H9 (cell line): ENCODE results near the gene DMRTB1. TPM values are rescaled to one million over a fixed set of nuclear protein-coding genes. Genes with fewer than 3 reads are reported as not detected.

Source experiments
- DNase-seq: peaks from one replicate; pipeline ENCODE4 v3.0.0-alpha.2; 2017
- H2AFZ ChIP-seq: one replicate; pipeline ENCODE4 v1.6.1; 2013; ENCODE audit warnings: mild to moderate bottlenecking, low read length, control low read depth, moderate library complexity
- H2AK5ac ChIP-seq: 2 replicates; pipeline ENCODE4 v1.6.1; 2013; ENCODE audit warnings: low read length, control low read depth, mixed read lengths; ENCODE audit not compliant: insufficient read length
- H2BK120ac ChIP-seq: one replicate; pipeline ENCODE4 v1.6.1; 2013; ENCODE audit warnings: low read depth, mild to moderate bottlenecking, low read length, control low read depth, inconsistent platforms; ENCODE audit not compliant: poor library complexity, severe bottlenecking
- H2BK12ac ChIP-seq: 2 replicates; pipeline ENCODE4 v1.6.1; 2013; ENCODE audit warnings: low read length, control low read depth, mixed read lengths, low read depth; ENCODE audit not compliant: insufficient read length
- H2BK15ac ChIP-seq: 2 replicates; pipeline ENCODE4 v1.6.1; 2013; ENCODE audit warnings: low read depth, low read length, control low read depth
- H2BK20ac ChIP-seq: one replicate; pipeline ENCODE4 v1.6.1; 2013; ENCODE audit warnings: low read depth, mild to moderate bottlenecking, low read length, control low read depth, inconsistent platforms; ENCODE audit not compliant: poor library complexity, severe bottlenecking
- H2BK5ac ChIP-seq: 2 replicates; pipeline ENCODE4 v1.6.1; 2013; ENCODE audit warnings: low read length, control low read depth, mixed read lengths; ENCODE audit not compliant: insufficient read length
- H3K14ac ChIP-seq: 2 replicates; pipeline ENCODE4 v1.6.1; 2013; ENCODE audit warnings: low read length, control low read depth; ENCODE audit not compliant: insufficient read depth
- H3K18ac ChIP-seq: 2 replicates; pipeline ENCODE4 v1.6.1; 2013; ENCODE audit warnings: low read depth, mild to moderate bottlenecking, mixed read lengths, low read length, control low read depth; ENCODE audit not compliant: insufficient read length
- H3K23ac ChIP-seq: 2 replicates; pipeline ENCODE4 v1.6.1; 2013; ENCODE audit warnings: low read length, control low read depth, mixed read lengths, low read depth; ENCODE audit not compliant: insufficient read length
- H3K23me2 ChIP-seq: 2 replicates; pipeline ENCODE4 v1.6.1; 2013; ENCODE audit warnings: low read depth, mild to moderate bottlenecking, mixed read lengths, low read length, control low read depth; ENCODE audit not compliant: insufficient read length, poor library complexity, severe bottlenecking
- H3K27ac ChIP-seq: 2 replicates; pipeline ENCODE4 v1.5.1; 2013; ENCODE audit warnings: low read length, control low read depth, mixed read lengths, low read depth; ENCODE audit not compliant: insufficient read length
- H3K27me3 ChIP-seq: 2 replicates; pipeline ENCODE4 v1.6.1; 2013; ENCODE audit warnings: low read length, control low read depth, inconsistent platforms; ENCODE audit not compliant: insufficient read depth
- H3K4ac ChIP-seq: 2 replicates; pipeline ENCODE4 v1.6.1; 2013; ENCODE audit warnings: low read depth, mild to moderate bottlenecking, control low read depth, inconsistent platforms, low read length, moderate library complexity
- H3K4me1 ChIP-seq: 2 replicates; pipeline ENCODE4 v1.6.1; 2013; ENCODE audit warnings: low read length, control low read depth, inconsistent platforms; ENCODE audit not compliant: insufficient read depth
- H3K4me2 ChIP-seq: 2 replicates; pipeline ENCODE4 v1.6.1; 2013; ENCODE audit warnings: low read length, control low read depth, mixed read lengths; ENCODE audit not compliant: insufficient read length, insufficient read depth
- H3K56ac ChIP-seq: 2 replicates; pipeline ENCODE4 v1.6.1; 2013; ENCODE audit warnings: low read depth, mild to moderate bottlenecking, mixed read lengths, low read length, control low read depth; ENCODE audit not compliant: insufficient read length
- H3K79me1 ChIP-seq: 2 replicates; pipeline ENCODE4 v1.6.1; 2013; ENCODE audit warnings: low read depth, mild to moderate bottlenecking, moderate library complexity, low read length, control low read depth, inconsistent platforms; ENCODE audit not compliant: insufficient read depth, poor library complexity, severe bottlenecking
- H3K79me2 ChIP-seq: 2 replicates; pipeline ENCODE4 v1.6.1; 2013; ENCODE audit warnings: low read length, control low read depth, inconsistent platforms; ENCODE audit not compliant: insufficient read depth
- H3K9ac ChIP-seq: 2 replicates; pipeline ENCODE4 v1.6.1; 2013; ENCODE audit warnings: low read length, control low read depth, mixed read lengths; ENCODE audit not compliant: insufficient read length; ENCODE audit errors: extremely low read depth
- H3K9me3 ChIP-seq: one replicate; pipeline ENCODE4 v1.6.1; 2013; ENCODE audit warnings: low read depth, low read length, inconsistent platforms; ENCODE audit not compliant: control insufficient read depth
- H3T11ph ChIP-seq: one replicate; pipeline ENCODE4 v1.6.1; 2013; ENCODE audit warnings: mild to moderate bottlenecking, low read length, control low read depth, inconsistent platforms
- H4K20me1 ChIP-seq: one replicate; pipeline ENCODE4 v1.6.1; 2013; ENCODE audit not compliant: control insufficient read depth, insufficient read length, insufficient read depth
- H4K5ac ChIP-seq: 2 replicates; pipeline ENCODE4 v1.6.1; 2013; ENCODE audit warnings: low read depth, mild to moderate bottlenecking, mixed read lengths, low read length, control low read depth; ENCODE audit not compliant: insufficient read length
- H4K8ac ChIP-seq: replicated peaks from 2 replicates; pipeline ENCODE4 v1.6.1; 2013; ENCODE audit warnings: low read length, control low read depth, mixed read lengths, low read depth; ENCODE audit not compliant: insufficient read length
- H4K91ac ChIP-seq: 2 replicates; pipeline ENCODE4 v1.6.1; 2013; ENCODE audit warnings: low read depth, mild to moderate bottlenecking, moderate library complexity, mixed read lengths, low read length, control low read depth; ENCODE audit not compliant: insufficient read length
- H3K27ac Mint-ChIP-seq, 3 experiments: 2 replicates in 2 of 3; 3 replicates in 1 of 3; pipeline ENCODE4 v1.8.0; 2020 to 2021; ENCODE audit warnings: mixed read lengths in 3 of 3, mild to moderate bottlenecking in 1 of 3, moderate library complexity in 1 of 3
- H3K27me3 Mint-ChIP-seq: 2 replicates; pipeline ENCODE4 v1.8.0; 2021; ENCODE audit warnings: low read depth, mild to moderate bottlenecking, moderate library complexity, mixed read lengths
- H3K36me3 Mint-ChIP-seq, 3 experiments: 2 replicates in 2 of 3; 3 replicates in 1 of 3; pipeline ENCODE4 v1.8.0; 2020 to 2021; ENCODE audit warnings: low read depth in 3 of 3, mixed read lengths in 3 of 3; ENCODE audit not compliant: insufficient read depth in 1 of 3
- H3K4me1 Mint-ChIP-seq, 2 experiments: 2 replicates each; pipeline ENCODE4 v1.8.0; 2020; ENCODE audit warnings: mixed read lengths in 2 of 2
- H3K4me3 Mint-ChIP-seq, 2 experiments: 2 replicates in 1 of 2; 3 replicates in 1 of 2; pipeline ENCODE4 v1.8.0; 2020 to 2021; ENCODE audit warnings: mild to moderate bottlenecking in 2 of 2, mixed read lengths in 2 of 2, moderate library complexity in 1 of 2
- H3K9me3 Mint-ChIP-seq, 2 experiments: 2 replicates in 1 of 2; 3 replicates in 1 of 2; pipeline ENCODE4 v1.8.0; 2020; ENCODE audit warnings: mild to moderate bottlenecking in 2 of 2, mixed read lengths in 2 of 2, moderate library complexity in 1 of 2
- CTCF ChIP-seq: fragments of 200-600 bp; sonication (generic); conservative IDR thresholded peaks from 3 replicates; pipeline ENCODE4 v1.8.0; 2021; ENCODE audit warnings: antibody characterized with exemption, mild to moderate bottlenecking
- WGBS: extraction: QIAGEN DNeasy Blood & Tissue Kit; methylation state at CpG from one replicate; pipeline ENCODE4 v1.1.7; 2013; ENCODE audit warnings: missing lambda C conversion rate, low lambda C conversion rate, mixed read lengths; ENCODE audit not compliant: insufficient read length; ENCODE audit errors: extremely low coverage; 5-methylcytosine and 5-hydroxymethylcytosine counted together
- total RNA-seq: library from RNA; stranded (reverse); gene quantifications from 2 replicates; pipeline ENCODE4 v1.2.1, GENCODE V29; 2021

The DMRTB1 gene
- total RNA-seq, 1 experiment from 2014 or later: not detected

- no peaks in the 10 kb centered on the region for H3K36me3 Mint-ChIP-seq
- Histone ChIP-seq H3K27me3 (no peaks in the 10 kb centered on the region), H3K4ac (no peak overlapping the region), H4K91ac (no peak overlapping the region), H2BK5ac (no peak overlapping the region), H3K79me1 (no peaks in the 10 kb centered on the region), H3K9ac (no peak overlapping the region), H4K8ac (no peak overlapping the region), H3K79me2 (no peaks in the 10 kb centered on the region), H2BK20ac (no peak overlapping the region), H3K14ac (no peak overlapping the region), H3K4me1 (peaks cover 3% of the 10 kb centered on the region; the same call in 1 of the 2 replicates), H4K20me1 (peaks cover under 1% of the 10 kb centered on the region), H3K9me3 (no peaks in the 10 kb centered on the region), H3K23ac (no peak overlapping the region), H4K5ac (no peak overlapping the region), H3K27ac (no peak overlapping the region), H3K18ac (no peak overlapping the region), H2AFZ (no peak overlapping the region), H3K4me2 (no peak overlapping the region), H2BK12ac (no peak overlapping the region), H2BK120ac (no peak overlapping the region), H3T11ph (no peak overlapping the region), H3K23me2 (no peaks in the 10 kb centered on the region), H2BK15ac (no peak overlapping the region), H2AK5ac (no peak overlapping the region), H3K56ac (no peak overlapping the region)
- no peaks in the 10 kb centered on the region; a peak in 1 of 5 replicates for H3K9me3 Mint-ChIP-seq
- peak; percentile 68 for DNase-seq
- H3K4me3 Mint-ChIP-seq: no peak overlapping the region
- no peak for TF ChIP-seq CTCF
- no peak overlapping the region for H3K27ac Mint-ChIP-seq
- peaks cover 15 to 38% of the 10 kb centered on the region in 2 experiments for H3K4me1 Mint-ChIP-seq
- whole genome bisulfite sequencing: no CpG with 5 or more reads among the region's 7 CpGs
- peaks cover 12% of the 10 kb centered on the region for H3K27me3 Mint-ChIP-seq
Observed at GRCh38 chr1:53502641-53503432, 43.6 kb downstream of the DMRTB1 start.
